ENCODE measurements around the gene CBX1.

DNA sequence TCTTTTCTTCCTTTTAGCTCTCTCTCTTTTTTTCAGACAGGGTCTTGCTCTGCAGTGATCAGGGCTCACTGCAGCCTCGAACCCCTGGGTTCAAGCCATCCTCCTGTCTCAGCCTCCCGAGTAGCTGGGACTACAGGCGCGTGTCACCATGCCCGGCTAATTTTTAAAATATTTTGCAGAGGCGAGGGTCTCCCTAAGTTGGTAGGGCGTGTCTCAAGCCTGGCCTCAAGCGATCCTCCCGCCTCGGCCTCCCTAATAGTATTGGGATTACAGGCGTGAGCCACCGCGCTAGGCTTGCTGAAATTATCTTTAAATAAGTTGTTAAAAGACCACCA is 5.5 kb upstream of the CBX1 start:
- TF ChIP-seq CREB1 (CRISPR knock-in tag; IDR thresholded peaks at IDR 0.05; ENCODE audit: low read depth): no peak
- TF ChIP-seq, protein P1, sequence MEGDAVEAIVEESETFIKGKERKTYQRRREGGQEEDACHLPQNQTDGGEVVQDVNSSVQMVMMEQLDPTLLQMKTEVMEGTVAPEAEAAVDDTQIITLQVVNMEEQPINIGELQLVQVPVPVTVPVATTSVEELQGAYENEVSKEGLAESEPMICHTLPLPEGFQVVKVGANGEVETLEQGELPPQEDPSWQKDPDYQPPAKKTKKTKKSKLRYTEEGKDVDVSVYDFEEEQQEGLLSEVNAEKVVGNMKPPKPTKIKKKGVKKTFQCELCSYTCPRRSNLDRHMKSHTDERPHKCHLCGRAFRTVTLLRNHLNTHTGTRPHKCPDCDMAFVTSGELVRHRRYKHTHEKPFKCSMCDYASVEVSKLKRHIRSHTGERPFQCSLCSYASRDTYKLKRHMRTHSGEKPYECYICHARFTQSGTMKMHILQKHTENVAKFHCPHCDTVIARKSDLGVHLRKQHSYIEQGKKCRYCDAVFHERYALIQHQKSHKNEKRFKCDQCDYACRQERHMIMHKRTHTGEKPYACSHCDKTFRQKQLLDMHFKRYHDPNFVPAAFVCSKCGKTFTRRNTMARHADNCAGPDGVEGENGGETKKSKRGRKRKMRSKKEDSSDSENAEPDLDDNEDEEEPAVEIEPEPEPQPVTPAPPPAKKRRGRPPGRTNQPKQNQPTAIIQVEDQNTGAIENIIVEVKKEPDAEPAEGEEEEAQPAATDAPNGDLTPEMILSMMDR (conservative IDR thresholded peaks at IDR 0.05; ENCODE audit: low read depth in 2 of 2): no peak

All from GM23338 (cell line).